SK-N-MC (cell line): ENCODE measurements around the gene MPPED2.

ENCODE experiments used
- DNase-seq: peaks from one replicate; pipeline ENCODE4 v3.0.0-alpha.2; 2011; ENCODE audit warnings: low read depth, low spot score
- H3K27ac ChIP-seq: fragments of 200-600 bp; sonication (generic); 2 replicates; pipeline ENCODE4 v1.5.1; 2016; ENCODE audit warnings: mixed run types
- H3K36me3 ChIP-seq: fragments of 200-600 bp; sonication (generic); 2 replicates; pipeline ENCODE4 v1.6.1; 2017; ENCODE audit warnings: antibody characterized with exemption, low read length, mixed read lengths; ENCODE audit not compliant: insufficient read depth
- H3K4me3 ChIP-seq: fragments of 200-600 bp; sonication (generic); 2 replicates; pipeline ENCODE4 v1.5.1; 2016
- H3K9ac ChIP-seq: fragments of 200-600 bp; sonication (generic); 2 replicates; pipeline ENCODE4 v1.8.0; 2017; ENCODE audit warnings: mixed run types, mixed read lengths; ENCODE audit not compliant: insufficient read length
- H3K9me3 ChIP-seq: fragments of 200-600 bp; sonication (generic); 2 replicates; pipeline ENCODE4 v1.6.1; 2017; ENCODE audit warnings: low read depth, mild to moderate bottlenecking, antibody characterized with exemption, low read length, moderate library complexity, mixed read lengths
- EZH2 ChIP-seq: fragments of 200-600 bp; sonication (generic); IDR thresholded peaks from one replicate; pipeline ENCODE4 v1.6.1; 2017; ENCODE audit warnings: antibody characterized with exemption
- FOXP2 ChIP-seq: optimal IDR thresholded peaks from 2 replicates; pipeline ENCODE3; 2011; ENCODE audit warnings: mild to moderate bottlenecking, moderate library complexity; ENCODE audit not compliant: insufficient read depth; ENCODE audit errors: extremely low read length, control extremely low read depth
- POLR2AphosphoS5 ChIP-seq: IDR thresholded peaks from 2 replicates; pipeline ENCODE4 v1.6.1; 2012; ENCODE audit warnings: mild to moderate bottlenecking, low read depth, low read length, borderline replicate concordance

Gene MPPED2

DNA sequence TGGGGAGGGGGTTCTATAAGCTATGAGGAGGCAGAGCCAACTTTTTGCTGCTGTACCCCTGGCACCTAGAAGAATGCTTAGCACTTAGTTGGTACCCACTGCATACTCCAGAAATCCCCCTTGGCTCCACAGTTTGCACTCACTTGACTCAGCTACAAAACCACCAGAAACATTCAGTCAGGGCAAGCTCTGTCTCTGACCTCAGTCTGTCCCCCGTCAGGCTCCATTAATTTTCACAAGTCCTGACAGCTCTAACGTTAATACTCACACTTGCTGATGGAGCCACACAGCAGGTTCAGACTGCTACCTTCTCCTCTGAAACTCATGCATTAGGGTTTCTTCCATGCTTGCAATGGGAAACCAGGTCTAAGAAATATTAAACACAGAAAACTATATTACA, 81.7 kb downstream of the MPPED2 start:
- TF ChIP-seq FOXP2 = no peak
- TF ChIP-seq EZH2 = no peak
- TF ChIP-seq POLR2AphosphoS5 = no peak
- no peak overlapping the region for H3K27ac ChIP-seq
- H3K9ac ChIP-seq = no peak overlapping the region
- H3K9me3 ChIP-seq = no peaks in the 10 kb centered on the region
- H3K36me3 ChIP-seq = no peaks in the 10 kb centered on the region
- no peak for DNase-seq
- H3K4me3 ChIP-seq = no peak overlapping the region

DNA sequence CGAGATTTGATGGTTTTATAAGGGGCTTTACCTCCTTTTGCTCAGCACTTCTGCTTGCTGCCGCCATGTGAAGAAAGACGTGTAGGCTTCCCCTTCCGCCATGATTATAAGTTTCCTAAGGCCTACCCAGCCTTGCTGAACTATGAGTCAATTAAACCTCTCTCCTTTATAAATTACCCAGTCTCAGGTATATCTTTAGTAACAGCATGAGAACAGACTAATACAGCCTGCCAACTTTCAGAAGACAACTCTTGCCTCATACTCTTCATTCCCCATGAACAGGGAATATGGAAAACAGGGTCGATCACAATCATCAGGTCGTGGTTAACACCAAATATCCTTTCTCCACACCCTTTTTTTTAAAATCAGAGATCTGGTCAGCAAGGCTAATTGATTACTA, 83.0 kb downstream of the MPPED2 start:
- DNase-seq = no peak
- TF ChIP-seq POLR2AphosphoS5 (no peak), FOXP2 (no peak), EZH2 (no peak)
- no peaks in the 10 kb centered on the region for H3K9me3 ChIP-seq
- H3K9ac ChIP-seq = no peak overlapping the region
- no peaks in the 10 kb centered on the region for H3K36me3 ChIP-seq
- H3K4me3 ChIP-seq = no peak overlapping the region
- H3K27ac ChIP-seq = no peak overlapping the region

DNA sequence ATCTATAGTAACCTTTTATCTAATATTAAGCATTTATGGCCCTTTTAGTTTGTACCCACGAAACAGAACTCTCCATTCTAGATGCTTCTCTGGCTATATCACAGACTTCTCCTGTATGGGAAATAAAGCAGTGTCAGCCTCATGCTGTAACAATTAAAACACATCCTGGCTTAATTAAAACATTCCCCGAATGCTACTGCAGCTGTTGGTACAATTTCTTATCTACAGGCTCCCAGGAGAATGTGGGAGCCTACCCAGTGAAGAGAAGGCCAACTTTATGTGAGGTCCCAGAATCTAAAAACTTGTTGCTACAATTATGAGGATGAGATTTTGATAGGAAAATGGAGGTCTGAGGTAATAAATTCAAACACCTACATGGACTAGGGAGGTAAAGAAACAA, 83.8 kb downstream of the MPPED2 start:
- Histone ChIP-seq H3K36me3 (no peaks in the 10 kb centered on the region), H3K9me3 (no peaks in the 10 kb centered on the region), H3K27ac (no peak overlapping the region), H3K9ac (no peak overlapping the region), H3K4me3 (no peak overlapping the region)
- TF ChIP-seq FOXP2 (no peak), POLR2AphosphoS5 (no peak), EZH2 (no peak)
- no peak for DNase-seq

DNA sequence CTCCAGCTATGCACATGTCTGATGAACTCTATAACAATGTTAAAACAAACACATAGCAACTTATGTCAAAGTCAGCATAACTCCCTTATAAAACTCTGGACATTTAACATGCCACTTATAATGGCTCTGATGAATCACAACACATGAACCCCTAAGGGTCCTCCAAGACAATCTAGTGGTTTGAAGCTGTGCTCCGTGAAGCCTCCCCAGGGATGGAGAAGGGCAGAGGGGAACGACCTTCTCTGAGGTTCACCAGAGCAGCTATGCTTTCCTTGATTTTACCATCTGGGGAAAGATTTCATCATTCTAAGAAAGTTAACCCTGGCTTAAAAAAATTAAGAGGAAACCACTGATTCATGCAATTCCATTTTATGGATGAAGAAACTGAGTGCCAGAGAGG, 84.4 kb downstream of the MPPED2 start:
- no peak overlapping the region for H3K4me3 ChIP-seq
- no peak overlapping the region for H3K27ac ChIP-seq
- DNase-seq = no peak
- no peaks in the 10 kb centered on the region for H3K36me3 ChIP-seq
- no peak for TF ChIP-seq POLR2AphosphoS5
- TF ChIP-seq FOXP2 = no peak
- no peak for TF ChIP-seq EZH2
- H3K9me3 ChIP-seq = no peaks in the 10 kb centered on the region
- H3K9ac ChIP-seq = no peak overlapping the region

DNA sequence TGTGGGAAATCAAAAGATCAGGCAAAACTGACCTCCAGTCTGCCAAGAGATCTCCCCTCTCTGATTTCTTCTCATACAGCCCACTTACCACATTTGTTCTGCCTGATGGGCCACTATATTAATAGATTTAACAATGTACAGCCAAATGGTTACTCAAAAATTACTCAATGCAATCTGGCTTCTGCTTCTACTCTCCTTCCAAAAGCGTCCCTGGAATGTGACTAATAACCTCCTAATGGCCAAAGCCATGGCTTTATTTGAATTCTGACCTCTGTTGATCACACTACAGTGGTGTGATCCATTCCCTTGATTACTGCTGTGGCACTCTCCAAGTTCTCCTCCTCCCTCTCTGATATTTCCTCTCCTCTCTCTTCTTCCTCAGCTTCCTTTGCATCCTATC, 86.2 kb downstream of the MPPED2 start:
- no peak overlapping the region for H3K27ac ChIP-seq
- DNase-seq = no peak

DNA sequence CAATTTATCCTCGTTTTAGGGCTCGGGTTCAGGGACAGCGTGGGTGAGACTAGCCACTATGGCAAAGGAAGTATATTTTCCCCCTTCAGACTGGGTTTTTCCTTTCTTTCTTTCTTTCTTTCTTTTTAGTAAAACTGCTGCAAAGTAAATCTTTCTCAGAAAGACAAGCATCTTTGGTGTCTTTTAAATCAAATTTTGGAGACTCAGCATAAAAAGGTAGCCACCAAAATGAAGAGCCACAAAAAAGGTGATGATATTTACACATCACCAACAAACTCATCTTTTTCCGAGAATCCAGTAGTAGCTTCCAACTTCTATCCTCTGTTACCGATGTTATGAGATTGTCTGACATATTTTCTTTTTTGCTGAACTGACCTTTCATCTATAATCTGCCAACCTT, 88.6 kb downstream of the MPPED2 start:
- DNase-seq = no peak
- TF ChIP-seq EZH2 = no peak
- TF ChIP-seq FOXP2 = no peak
- no peak for TF ChIP-seq POLR2AphosphoS5
- H3K9ac ChIP-seq = no peak overlapping the region
- H3K9me3 ChIP-seq = no peaks in the 10 kb centered on the region
- H3K27ac ChIP-seq = no peak overlapping the region
- no peaks in the 10 kb centered on the region for H3K36me3 ChIP-seq
- H3K4me3 ChIP-seq = no peak overlapping the region

More for the DNA sequence above, 86.2 kb downstream of the MPPED2 start:
- Histone ChIP-seq H3K9me3 (no peaks in the 10 kb centered on the region), H3K9ac (no peak overlapping the region), H3K4me3 (no peak overlapping the region), H3K36me3 (no peaks in the 10 kb centered on the region)
- TF ChIP-seq EZH2 (no peak), POLR2AphosphoS5 (no peak), FOXP2 (no peak)

DNA sequence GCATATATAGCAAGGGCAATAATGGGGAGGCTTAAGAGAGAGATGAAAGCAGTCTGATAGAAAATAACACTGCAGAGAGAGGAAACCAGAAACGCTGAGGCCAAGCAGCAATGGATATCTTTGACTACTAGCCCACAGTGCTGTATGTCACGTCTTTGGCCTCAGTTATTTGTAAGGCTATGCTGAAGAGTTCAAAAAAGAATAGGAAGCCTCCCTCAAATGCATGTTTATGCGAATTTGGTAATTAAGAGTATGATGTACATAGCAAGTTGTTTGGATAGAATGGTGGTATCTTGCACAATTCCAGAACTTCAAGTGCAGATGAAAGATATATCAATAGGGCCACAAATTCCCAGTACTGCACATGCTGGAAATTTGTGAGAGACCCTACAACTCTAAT, 89.2 kb downstream of the MPPED2 start:
- H3K27ac ChIP-seq = no peak overlapping the region
- no peak overlapping the region for H3K4me3 ChIP-seq
- DNase-seq = no peak
- H3K9me3 ChIP-seq = no peaks in the 10 kb centered on the region
- H3K9ac ChIP-seq = no peak overlapping the region
- H3K36me3 ChIP-seq = no peaks in the 10 kb centered on the region
- TF ChIP-seq POLR2AphosphoS5 (no peak), FOXP2 (no peak), EZH2 (no peak)

DNA sequence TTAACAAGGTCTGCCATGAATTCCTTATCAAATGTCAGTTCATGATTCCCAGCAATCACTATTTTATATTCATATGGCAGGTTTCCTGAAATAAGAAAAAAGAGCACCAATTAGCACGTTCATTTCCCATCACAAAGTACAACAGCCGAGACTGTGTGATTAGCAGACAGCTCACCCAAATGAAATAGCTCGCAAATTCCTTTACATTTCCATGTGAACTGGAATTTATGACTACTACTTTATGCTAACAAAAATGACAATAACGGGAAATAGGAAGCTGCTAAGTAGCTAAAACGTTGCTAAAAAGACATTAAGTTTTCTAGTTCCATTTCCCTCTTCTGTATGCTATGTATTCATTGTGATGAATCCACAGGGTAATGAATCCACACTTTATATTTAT, 90.7 kb downstream of the MPPED2 start:
- Histone ChIP-seq H3K36me3 (no peaks in the 10 kb centered on the region), H3K9ac (no peak overlapping the region), H3K27ac (no peak overlapping the region), H3K9me3 (no peaks in the 10 kb centered on the region), H3K4me3 (no peak overlapping the region)
- TF ChIP-seq FOXP2 (no peak), EZH2 (no peak), POLR2AphosphoS5 (no peak)
- DNase-seq = no peak

DNA sequence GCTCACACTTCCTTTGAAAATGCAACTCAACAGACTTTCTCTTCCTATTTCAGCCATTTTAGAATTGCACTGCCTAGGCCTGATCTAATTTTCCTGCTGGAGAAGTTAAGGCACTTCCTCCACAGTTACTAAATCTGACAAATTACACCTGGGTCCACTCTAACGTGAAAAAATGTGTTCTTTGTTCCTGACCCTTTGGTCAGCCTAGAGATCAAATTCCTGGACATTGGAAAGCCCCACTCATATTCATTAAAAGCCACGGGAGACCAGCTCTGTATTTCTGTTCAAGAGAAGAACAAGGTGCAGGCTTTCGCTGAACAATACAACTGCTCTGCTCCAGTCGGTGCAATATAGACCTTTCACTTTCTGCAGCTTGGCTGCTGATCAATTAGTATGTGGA, 96.6 kb downstream of the MPPED2 start:
- H3K4me3 ChIP-seq = no peak overlapping the region
- no peak for DNase-seq
- no peak overlapping the region for H3K27ac ChIP-seq
- no peaks in the 10 kb centered on the region for H3K9me3 ChIP-seq
- TF ChIP-seq EZH2 (no peak), FOXP2 (no peak), POLR2AphosphoS5 (no peak)
- no peak overlapping the region for H3K9ac ChIP-seq
- H3K36me3 ChIP-seq = no peaks in the 10 kb centered on the region

DNA sequence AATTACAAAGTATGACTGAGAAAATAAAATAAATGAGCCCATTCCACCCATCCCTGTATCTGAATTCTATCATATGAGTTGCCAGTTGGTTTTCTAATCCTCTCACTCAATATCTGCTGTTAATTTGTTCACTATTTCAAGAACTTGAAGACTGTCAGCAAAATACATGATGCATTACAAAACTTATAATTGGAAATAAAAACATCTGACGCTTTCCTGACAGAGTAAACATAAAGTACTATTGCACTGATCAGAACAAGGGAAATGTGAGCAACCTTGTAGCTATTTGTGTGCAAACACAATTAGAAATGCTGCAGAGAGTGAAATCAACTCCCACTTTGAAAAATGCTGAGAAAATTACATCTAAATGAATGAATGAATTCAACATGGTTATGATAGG, 97.1 kb downstream of the MPPED2 start:
- Histone ChIP-seq H3K36me3 (no peaks in the 10 kb centered on the region), H3K9ac (no peak overlapping the region), H3K9me3 (no peaks in the 10 kb centered on the region), H3K27ac (no peak overlapping the region), H3K4me3 (no peak overlapping the region)
- TF ChIP-seq POLR2AphosphoS5 = no peak
- no peak for TF ChIP-seq EZH2
- no peak for TF ChIP-seq FOXP2
- no peak for DNase-seq
